K562 (cell line): ENCODE data around the gene PCSK6. TPM values are rescaled to one million over a fixed set of nuclear protein-coding genes. Genes with fewer than 3 reads are reported as not detected.

ENCODE experiments used
- ATAC-seq: fragments of 200-7000 bp; cut with Tn5 transposase; 3 replicates; pipeline ENCODE4 v1.9.1; 2020; ENCODE audit warnings: moderate library complexity
- BruUV-seq: library from RNA; stranded (reverse); fragments of 400-500 nt; replicated peaks from 2 replicates; lab custom pipeline; 2021; lab: Mats Ljungman, UMichigan
- CTCF ChIA-PET: fragments of 300-600 bp; formaldehyde crosslinking; extraction: SDS; loops from one replicate; lab custom pipeline; 2021; ENCODE audit warnings: low intra/inter-chr PET ratio; lab: Yijun Ruan, JAX
- POLR2A ChIA-PET: fragments of 300-600, 350-650 bp; sonication (Branson Sonifier 250); formaldehyde crosslinking; extraction: SDS; loops from one replicate; lab custom pipeline; 2021; ENCODE audit warnings: antibody characterized with exemption, inconsistent platforms; lab: Yijun Ruan, JAX
- DNase-seq, 4 experiments: peaks; one replicate each; pipeline versions ENCODE4 v3.0.0 to v3.0.0-alpha.2; 2011 to 2018; ENCODE audit warnings: low spot score in 3 of 4, mixed read lengths in 3 of 4; ENCODE audit errors: extremely low read depth in 1 of 4
- FAIRE-seq: peaks from 2 replicates; lab custom pipeline; 2011; peaks lifted over from hg19 to GRCh38; lab: Jason Lieb, UNC
- H2AFZ ChIP-seq: 2 replicates; pipeline ENCODE4 v1.6.0; 2011; ENCODE audit warnings: low read depth, low read length, control low read depth, inconsistent platforms
- H3K27ac ChIP-seq: fragments of 200-600 bp; 3 replicates; pipeline ENCODE4 v1.8.0; 2011; ENCODE audit warnings: low read depth, mild to moderate bottlenecking, control low read depth, inconsistent platforms, low read length, moderate library complexity, mixed read lengths; ENCODE audit errors: extremely low read depth
- H3K27me3 ChIP-seq, 2 experiments: fragments of 300-600 bp in 1 of 2; 2 replicates in 1 of 2; 3 replicates in 1 of 2; pipeline versions ENCODE4 v1.6.0 to v1.8.0; 2011; ENCODE audit warnings: inconsistent platforms in 2 of 2, low read length in 2 of 2, mild to moderate bottlenecking in 1 of 2, mixed read lengths in 1 of 2, moderate library complexity in 1 of 2; ENCODE audit not compliant: control insufficient read depth in 2 of 2, insufficient read depth in 2 of 2
- H3K36me3 ChIP-seq: fragments of 300-600 bp; 3 replicates; pipeline ENCODE4 v1.8.0; 2011; ENCODE audit warnings: mild to moderate bottlenecking, low read length, inconsistent platforms; ENCODE audit not compliant: control insufficient read depth, insufficient read depth
- H3K4me1 ChIP-seq, 2 experiments: fragments of 200-600 bp in 1 of 2; replicated peaks in 1 of 2; 2 replicates in 1 of 2; 3 replicates in 1 of 2; pipeline versions ENCODE4 v1.5.1 to v1.8.0; 2011; ENCODE audit warnings: inconsistent platforms in 2 of 2, low read length in 2 of 2, mild to moderate bottlenecking in 1 of 2, mixed read lengths in 1 of 2, moderate library complexity in 1 of 2; ENCODE audit not compliant: control insufficient read depth in 2 of 2, insufficient read depth in 2 of 2
- H3K4me2 ChIP-seq: 2 replicates; pipeline ENCODE4 v1.6.1; 2011; ENCODE audit warnings: low read length, control low read depth, inconsistent platforms, mixed read lengths; ENCODE audit not compliant: insufficient read depth
- H3K4me3 ChIP-seq: fragments of 200-600 bp; sonication (generic), shearing (Covaris generic); 2 replicates; pipeline ENCODE4 v1.5.1; 2016; ENCODE audit warnings: control low read depth, inconsistent platforms
- H3K79me2 ChIP-seq: fragments of 200-600 bp; 3 replicates; pipeline ENCODE4 v1.8.0; 2011; ENCODE audit warnings: low read length, inconsistent platforms; ENCODE audit not compliant: control insufficient read depth, insufficient read depth
- H3K9ac ChIP-seq, 2 experiments: 2 replicates each; pipeline versions ENCODE4 v1.6.0 to v1.6.1; 2011; ENCODE audit warnings: low read depth in 2 of 2, low read length in 2 of 2, control low read depth in 1 of 2, inconsistent platforms in 1 of 2, mild to moderate bottlenecking in 1 of 2, mixed read lengths in 1 of 2; ENCODE audit not compliant: insufficient read depth in 1 of 2
- H3K9me1 ChIP-seq: one replicate; pipeline ENCODE4 v1.6.0; 2011; ENCODE audit warnings: inconsistent platforms, mild to moderate bottlenecking, low read length, moderate library complexity; ENCODE audit not compliant: control insufficient read depth, insufficient read depth
- H3K9me3 ChIP-seq: replicated peaks from 2 replicates; pipeline ENCODE4 v1.5.1; 2011; ENCODE audit warnings: low read depth, low read length, inconsistent platforms; ENCODE audit not compliant: control insufficient read depth, insufficient read depth
- H4K20me1 ChIP-seq: replicated peaks from 2 replicates; pipeline ENCODE4 v1.6.1; 2011; ENCODE audit warnings: low read length, inconsistent platforms, mixed read lengths; ENCODE audit not compliant: control insufficient read depth, insufficient read depth
- ARID3A ChIP-seq: IDR thresholded peaks from 2 replicates; pipeline ENCODE4 v1.6.1; 2012; ENCODE audit warnings: low read depth, low read length, improper control_type of control experiment, borderline replicate concordance
- CBFA2T3 ChIP-seq: fragments of 450-650 bp; IDR thresholded peaks from 2 replicates; pipeline ENCODE4 v1.6.1; 2017
- HMG20B ChIP-seq: fragments of 250-450 bp; sonication (Bioruptor Pico); IDR thresholded peaks from 2 replicates; pipeline ENCODE4 v1.5.0; 2021; ENCODE audit warnings: mild to moderate bottlenecking
- MCM3 ChIP-seq: fragments of 450-650 bp; IDR thresholded peaks from 2 replicates; pipeline ENCODE4 v1.6.1; 2016
- NFATC3 ChIP-seq: fragments of 450-650 bp; IDR thresholded peaks from 2 replicates; pipeline ENCODE4 v1.6.1; 2017; ENCODE audit warnings: mild to moderate bottlenecking
- PCBP1 ChIP-seq: fragments of 200-400 bp; formaldehyde crosslinking; IDR thresholded peaks from 2 replicates; pipeline ENCODE4 v1.6.1; 2018; ENCODE audit warnings: mild to moderate bottlenecking, low read depth, low read length; ENCODE audit not compliant: poor library complexity, severe bottlenecking
- POLR3G ChIP-seq: IDR thresholded peaks from 2 replicates; pipeline ENCODE4 v1.6.1; 2011; ENCODE audit not compliant: insufficient read length, insufficient replicate concordance; ENCODE audit errors: extremely low read depth
- SIN3B ChIP-seq: fragments of 450-650 bp; IDR thresholded peaks from 2 replicates; pipeline ENCODE4 v1.6.1; 2017; ENCODE audit warnings: low read depth, mild to moderate bottlenecking, moderate library complexity
- TAF9B ChIP-seq: fragments of 450-650 bp; IDR thresholded peaks from 2 replicates; pipeline ENCODE4 v1.6.1; 2018; ENCODE audit warnings: mild to moderate bottlenecking; ENCODE audit not compliant: partially characterized antibody
- TCF3 ChIP-seq: sonication (generic); formaldehyde crosslinking; IDR thresholded peaks from 2 replicates; pipeline ENCODE4 v1.4.0; 2020; ENCODE audit warnings: mild to moderate bottlenecking, missing genetic modification reagents
- ZNF354B ChIP-seq: fragments of 250-450 bp; sonication (Bioruptor Pico); IDR thresholded peaks from 2 replicates; pipeline ENCODE4 v1.4.0; 2020
- ZNF79 ChIP-seq: fragments of 250-450 bp; sonication (Bioruptor Pico); IDR thresholded peaks from 2 replicates; pipeline ENCODE4 v1.4.0; 2020; ENCODE audit warnings: low read depth, mild to moderate bottlenecking, moderate library complexity
- WGBS: fragments of 100-300 bp; shearing (Covaris generic); methylation state at CpG from one replicate; pipeline ENCODE4 v1.1.6; 2016; ENCODE audit warnings: low coverage, mixed read lengths; ENCODE audit not compliant: insufficient coverage; ENCODE audit errors: missing lambda C conversion rate; 5-methylcytosine and 5-hydroxymethylcytosine counted together
- in situ Hi-C: fragments of 300-500 bp; cut with MboI; formaldehyde crosslinking; loops from 4 replicates; pipeline ENCODE4 v1.15.0; 2018; ENCODE audit warnings: inconsistent platforms, mixed read lengths
- intact Hi-C: fragments of 100-400 bp; cut with micrococcal nuclease; formaldehyde crosslinking; loops from 2 replicates; pipeline ENCODE4 v1.14.2; 2022
- polyA plus RNA-seq, 8 experiments: library from polyadenylated mRNA; depleted of rRNA in 4 of 8; stranded (reverse) in 5 of 8; unstranded in 3 of 8; fragments of >200 nt; fragmentation: Nextera tagmentation in 2 of 8; fragmentation: Illumina TruSeq in 1 of 8; extraction: Ambion mirVana in 2 of 8; extraction: Trizol in 1 of 8; gene quantifications; 2 replicates each; pipeline versions ENCODE4 v1.2.1 to v1.2.3, GENCODE V29; 2011 to 2014; ENCODE audit warnings: inconsistent platforms in 1 of 8, missing spikeins in 1 of 8
- total RNA-seq, 7 experiments: library from RNA; depleted of rRNA in 6 of 7; stranded (reverse); fragments of >200 nt in 6 of 7; fragmentation: Illumina TruSeq in 2 of 7; extraction: Trizol in 2 of 7; gene quantifications; 2 replicates each; pipeline versions ENCODE4 v1.2.1 to v1.2.3, GENCODE V29; 2011 to 2021; ENCODE audit warnings: low replicate concordance in 1 of 7

Gene PCSK6
- total and polyA plus RNA-seq, 9 of the 15 experiments (the other 6 are each of a cell fraction or from before 2014, with no cell fraction given) = 2.2 to 32.6 (median 14.5) TPM

GRCh38 chr15:101397521-101398003 is 91.9 kb downstream of the PCSK6 start:
- in situ Hi-C loops = no loop called here
- BruUV-seq = no TSS peak
- H3K27ac ChIP-seq = no peak overlapping the region; the same call in 2 of the 3 replicates
- H3K36me3 ChIP-seq = peaks cover 15% of the 10 kb centered on the region; the same call in 2 of the 3 replicates
- 51% methylated on average over 9 of the region's 12 CpGs for WGBS
- ChIA-PET POLR2A (interaction anchor here (0.6 to 1.3 kb wide), 3 partner anchors 12 to 23 kb away, joined by 3 to 5 read pairs (median 3); no protein-coding TSS in a partner anchor), CTCF (no interaction called here)
- DNase-seq (no peak), FAIRE-seq (no peak), ATAC-seq (peak; percentile 48)
- no peaks in the 10 kb centered on the region; the same call in none of the 2 replicates for H4K20me1 ChIP-seq
- no peak overlapping the region for H3K4me3 ChIP-seq
- no peaks in the 10 kb centered on the region for H3K9me3 ChIP-seq
- peaks cover 0 to 28% of the 10 kb centered on the region in 2 experiments; a peak in 2 of 5 replicates for H3K27me3 ChIP-seq
- no peak overlapping the region for H3K4me2 ChIP-seq
- no peak overlapping the region for H2AFZ ChIP-seq
- peak overlapping the region in 1 of 2 experiments; percentile 58; a peak in 2 of 4 replicates for H3K9ac ChIP-seq
- intact Hi-C loops = no loop called here
- H3K9me1 ChIP-seq = peaks cover 3% of the 10 kb centered on the region
- TF ChIP-seq TCF3 (CRISPR knock-in tag) (no peak), SIN3B (no peak), ZNF354B (CRISPR knock-in tag) (no peak), TAF9B (no peak), NFATC3 (no peak), ARID3A (no peak), HMG20B (CRISPR knock-in tag) (no peak), MCM3 (no peak), POLR3G (no peak), ZNF79 (CRISPR knock-in tag) (no peak), PCBP1 (no peak), CBFA2T3 (no peak)
- TF ChIP-seq, all 486 proteins: peak for 0
- Histone ChIP-seq H3K79me2 (no peaks in the 10 kb centered on the region), H3K4me1 (peaks cover 0 to 6% of the 10 kb centered on the region in 2 experiments; a peak in 1 of 5 replicates)
